HUDEP-2 (cell line): ENCODE data around the gene RGMB.
"Not testable (repeated sequence)": the region's sequence is repeated elsewhere in the genome, so short reads cannot be mapped to it uniquely, and the experiment has no call there.

Experiments
- DNase-seq, 76 experiments: peaks; one replicate each; lab custom pipeline; 2025; ENCODE audit not compliant: unreplicated experiment in 76 of 76; lab: John Stamatoyannopoulos, UW

The RGMB gene, protein sequence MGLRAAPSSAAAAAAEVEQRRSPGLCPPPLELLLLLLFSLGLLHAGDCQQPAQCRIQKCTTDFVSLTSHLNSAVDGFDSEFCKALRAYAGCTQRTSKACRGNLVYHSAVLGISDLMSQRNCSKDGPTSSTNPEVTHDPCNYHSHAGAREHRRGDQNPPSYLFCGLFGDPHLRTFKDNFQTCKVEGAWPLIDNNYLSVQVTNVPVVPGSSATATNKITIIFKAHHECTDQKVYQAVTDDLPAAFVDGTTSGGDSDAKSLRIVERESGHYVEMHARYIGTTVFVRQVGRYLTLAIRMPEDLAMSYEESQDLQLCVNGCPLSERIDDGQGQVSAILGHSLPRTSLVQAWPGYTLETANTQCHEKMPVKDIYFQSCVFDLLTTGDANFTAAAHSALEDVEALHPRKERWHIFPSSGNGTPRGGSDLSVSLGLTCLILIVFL

GRCh38 chr5:98773464-98774191 is at the start of gene RGMB:
TSS of gene RGMB (plus strand) at chr5:98773663. CDS start at chr5:98774071, 408 bp downstream.
- DNase-seq = peak in 53 of 76 experiments; percentile 2 to 73 (median 47)

DNA sequence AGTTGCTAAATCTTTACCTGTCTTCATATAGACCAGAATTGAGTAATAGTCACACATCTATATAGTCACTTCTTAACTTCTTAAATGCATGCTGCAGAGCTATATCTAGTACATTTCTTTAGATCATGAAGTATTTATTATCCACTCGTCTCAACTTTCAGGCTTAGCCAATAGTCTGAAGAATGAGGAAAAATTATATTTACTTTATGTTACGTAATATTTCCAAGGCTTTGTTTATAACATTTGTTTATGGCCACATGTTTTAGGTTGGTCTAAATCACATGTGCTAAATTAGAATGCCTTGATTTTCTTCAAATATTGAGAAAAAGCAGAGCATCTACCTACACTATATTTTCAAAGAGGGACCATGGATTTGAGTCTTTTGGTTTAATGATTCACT is 47.2 kb upstream of the RGMB start:
- no peak for DNase-seq

GRCh38 chr5:98727686-98728085 is 45.8 kb upstream of the RGMB start:
- DNase-seq = no peak

DNA sequence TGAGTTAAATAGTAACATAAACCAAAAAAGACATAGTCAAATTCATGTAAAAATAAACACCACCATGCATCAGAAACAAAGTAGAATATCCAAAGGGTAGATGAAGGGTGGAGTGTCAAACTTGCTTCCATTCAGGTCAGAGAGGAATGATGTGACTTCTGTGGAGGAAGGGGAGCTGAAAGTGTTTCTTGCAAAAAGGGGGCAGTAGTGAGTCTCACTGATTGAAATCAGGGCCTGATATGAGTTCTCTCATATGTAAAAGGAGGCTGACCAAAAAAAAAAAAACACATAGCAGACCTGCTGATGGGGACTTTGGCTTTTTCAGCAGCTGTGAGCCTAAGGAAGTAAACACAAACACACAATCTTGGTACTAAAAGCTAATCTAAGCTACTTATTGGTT is 38.8 kb upstream of the RGMB start:
- no peak for DNase-seq

- no peak for DNase-seq
Measured at GRCh38 chr5:98735806-98736507, 37.5 kb upstream of the RGMB start.

DNA sequence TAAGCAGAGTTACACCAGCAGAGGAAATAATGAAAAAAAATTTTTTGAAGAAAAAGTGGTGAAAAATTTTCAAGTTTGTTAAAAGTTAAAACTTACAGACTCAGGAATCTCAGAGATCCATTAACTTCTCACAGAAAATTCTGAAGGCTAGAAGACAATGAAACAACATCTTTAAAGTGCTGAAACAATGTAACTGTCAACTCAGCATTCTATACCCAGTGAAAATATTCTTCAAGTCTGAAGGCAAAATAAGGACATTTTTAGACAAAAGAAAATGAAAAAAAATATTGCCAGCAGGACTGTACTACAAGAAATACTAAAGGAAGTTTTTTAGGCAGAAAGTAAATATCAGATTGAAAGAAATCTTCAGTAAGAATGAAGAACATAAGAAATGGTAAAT is 36.7 kb upstream of the RGMB start:
- DNase-seq = no peak

GRCh38 chr5:98737441-98737840 is 36.0 kb upstream of the RGMB start:
- DNase-seq = not testable (repeated sequence)

DNA sequence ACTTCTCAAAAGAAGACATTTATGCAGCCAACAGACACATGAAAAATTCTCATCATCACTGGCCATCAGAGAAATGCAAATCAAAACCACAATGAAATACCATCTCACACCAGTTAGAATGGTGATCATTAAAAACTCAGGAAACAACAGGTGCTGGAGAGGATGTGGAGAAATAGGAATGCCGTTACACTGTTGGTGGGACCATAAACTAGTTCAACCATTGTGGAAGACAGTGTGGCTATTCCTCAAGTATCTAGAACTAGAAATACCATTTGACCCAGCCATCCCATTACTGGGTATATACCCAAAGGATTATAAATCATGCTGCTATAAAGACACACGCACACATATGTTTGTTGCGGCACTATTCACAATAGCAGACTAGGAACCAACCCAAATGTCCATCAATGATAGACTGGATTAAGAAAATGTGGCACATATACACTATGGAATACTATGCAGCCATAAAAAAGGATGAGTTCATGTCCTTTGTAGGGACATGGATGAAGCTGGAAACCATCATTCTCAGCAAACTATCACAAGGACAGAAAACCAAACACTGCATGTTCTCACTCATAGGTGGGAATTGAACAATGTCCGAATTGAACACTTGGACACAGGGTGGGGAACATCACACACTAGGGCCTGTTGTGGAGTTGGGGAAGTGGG is 34.8 kb upstream of the RGMB start:
- DNase-seq = not testable (repeated sequence)

DNA sequence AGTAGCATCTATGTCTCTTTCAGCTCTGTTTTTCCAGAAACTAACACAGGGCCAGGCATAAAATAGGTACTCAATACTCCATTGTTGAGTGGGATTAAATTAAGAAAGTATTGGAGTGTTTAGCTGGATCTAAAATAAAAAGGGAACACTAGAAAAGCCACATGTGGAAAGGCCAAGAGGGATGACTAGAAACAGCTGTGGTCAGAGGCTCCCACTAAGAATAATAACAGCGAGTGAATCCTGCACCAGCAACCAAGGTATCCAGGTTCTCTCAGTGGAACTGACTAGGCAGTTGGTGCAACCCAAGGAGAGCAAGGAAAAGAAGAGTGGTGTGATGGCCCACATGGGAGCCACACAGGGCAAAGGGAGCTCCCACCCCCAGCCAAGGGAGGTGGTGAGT is 31.5 kb upstream of the RGMB start:
- DNase-seq = no peak

DNA sequence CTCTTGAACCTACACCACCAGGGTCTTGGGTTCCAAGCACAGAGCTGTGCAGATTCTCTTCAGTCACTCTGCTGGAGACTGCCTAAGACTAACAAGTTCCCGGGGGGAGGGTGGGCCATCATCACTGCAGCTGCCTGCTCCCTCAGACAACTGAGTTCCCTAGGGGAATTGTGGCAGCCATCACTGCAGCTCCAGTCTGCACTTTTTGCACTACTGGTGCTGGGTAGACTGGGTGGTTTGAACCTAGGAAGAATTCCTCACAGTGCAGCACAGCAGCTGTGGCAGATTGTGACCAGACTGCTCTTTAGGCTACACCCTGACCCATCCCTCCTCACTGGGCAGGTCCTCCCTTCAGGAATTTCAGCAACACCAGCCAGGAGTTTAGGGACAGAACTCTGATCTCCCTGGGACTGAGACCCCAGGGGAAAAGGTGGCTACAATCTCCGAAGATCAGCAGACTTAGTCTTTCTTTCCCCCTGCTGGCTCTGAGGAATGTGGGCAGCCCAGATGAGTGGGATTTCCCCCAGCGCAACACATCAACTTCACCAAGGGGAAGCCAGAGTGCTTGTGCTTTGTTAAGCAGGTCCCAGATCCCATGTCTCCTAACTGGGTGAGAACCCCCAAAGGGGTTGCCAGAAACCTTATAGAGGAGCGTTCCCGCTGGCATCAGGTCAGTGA is 30.9 kb upstream of the RGMB start:
- DNase-seq = no peak

DNA sequence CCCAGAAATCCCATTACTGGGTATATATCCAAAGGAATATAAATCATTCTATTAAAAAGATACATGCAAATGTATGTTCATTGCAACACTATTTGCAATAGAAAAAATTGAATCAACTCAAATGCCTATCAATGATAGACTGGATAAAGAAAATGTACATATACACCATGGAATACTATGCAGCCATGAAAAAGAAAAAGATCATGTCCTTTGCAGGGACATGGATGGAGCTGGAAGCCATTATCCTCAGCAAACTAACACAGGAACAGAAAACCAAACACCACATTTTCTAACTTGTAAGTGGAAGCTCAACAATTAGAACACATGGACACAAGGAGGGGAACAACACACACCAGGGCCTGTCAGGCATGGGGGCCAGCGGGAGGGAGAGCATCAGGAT is 25.2 kb upstream of the RGMB start:
- DNase-seq = not testable (repeated sequence)

GRCh38 chr5:98749046-98749445 is 24.4 kb upstream of the RGMB start:
- DNase-seq = no peak

DNA sequence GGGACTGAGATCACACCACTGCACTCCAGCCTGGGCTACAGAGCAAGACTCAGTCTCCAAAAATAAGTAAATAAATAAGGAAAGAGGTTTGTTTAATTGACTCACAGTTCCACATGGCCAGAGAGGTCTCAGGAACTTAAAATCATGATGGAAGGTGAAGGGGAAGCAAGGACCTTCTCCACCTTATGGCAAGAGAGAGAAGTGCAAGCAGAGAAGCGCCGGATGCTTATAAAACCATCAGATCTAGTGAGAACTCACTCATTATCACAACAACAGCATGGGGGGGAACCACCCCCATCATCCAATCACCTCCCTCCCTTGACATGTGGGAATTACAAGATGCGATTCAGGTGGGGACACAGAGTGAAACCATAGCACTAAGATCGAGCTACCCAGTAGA is 22.8 kb upstream of the RGMB start:
- peak in 2 of 76 experiments; percentile 1 to 5 for DNase-seq

DNA sequence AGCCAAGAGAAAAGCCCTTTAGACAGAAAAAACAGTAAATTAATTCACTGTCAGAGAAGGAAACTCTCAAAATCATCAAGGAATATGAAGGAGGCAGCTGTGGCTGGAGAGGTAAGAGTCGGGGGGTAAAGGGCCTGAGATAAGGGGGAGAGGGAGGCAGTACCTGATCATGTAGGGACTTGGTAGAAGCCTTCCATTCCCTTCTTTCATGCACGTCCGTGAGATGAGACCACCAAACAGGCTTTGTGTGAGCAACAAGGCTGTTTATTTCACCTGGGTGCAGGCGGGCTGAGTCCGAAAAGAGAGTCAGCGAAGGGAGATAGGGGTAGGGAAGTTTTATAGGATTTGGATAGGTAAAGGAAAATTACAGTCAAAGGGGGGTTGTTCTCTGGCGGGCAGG is 21.1 kb upstream of the RGMB start:
- DNase-seq = not testable (repeated sequence)

DNA sequence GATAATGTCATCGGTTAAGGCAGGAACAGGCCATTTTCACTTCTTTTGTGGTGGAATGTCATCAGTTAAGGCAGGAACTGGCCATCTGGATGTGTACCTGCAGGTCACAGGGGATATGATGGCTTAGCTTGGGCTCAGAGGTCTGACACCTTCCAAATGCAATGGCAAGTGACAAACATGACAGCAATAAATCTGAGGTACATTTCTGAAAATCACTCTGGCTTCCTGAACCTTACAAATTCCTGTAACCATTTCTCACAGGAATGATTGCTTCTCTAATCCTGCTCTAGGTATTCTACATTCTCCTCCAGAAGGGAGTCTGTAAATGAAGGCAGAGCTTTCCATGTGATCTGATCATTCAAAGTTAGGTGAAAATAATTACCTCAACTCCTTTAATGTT is 20.7 kb upstream of the RGMB start:
- not testable (repeated sequence) for DNase-seq

- DNase-seq = no peak
Measured at GRCh38 chr5:98753507-98753906, 20.0 kb upstream of the RGMB start.

DNA sequence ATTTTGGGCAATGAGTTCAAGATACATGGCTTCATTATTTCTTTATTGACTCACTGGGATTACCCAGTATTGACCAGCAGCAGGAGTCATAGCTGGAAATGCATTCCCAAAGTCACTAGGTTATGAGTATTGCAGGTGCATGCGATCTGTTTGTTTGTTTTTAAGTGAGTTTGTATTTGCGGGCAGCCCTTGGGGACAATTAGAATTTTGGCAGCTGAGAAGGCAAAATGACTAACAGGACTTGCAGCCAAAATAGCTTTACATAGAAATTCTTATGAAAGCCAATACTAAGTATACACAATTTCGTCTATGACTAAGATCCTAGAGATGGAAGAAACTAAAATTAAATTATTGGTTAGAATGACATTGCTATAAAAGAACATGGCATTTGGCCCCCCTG is 18.1 kb upstream of the RGMB start:
- no peak for DNase-seq

- no peak for DNase-seq
Measured at GRCh38 chr5:98757978-98758377, 15.5 kb upstream of the RGMB start.

DNA sequence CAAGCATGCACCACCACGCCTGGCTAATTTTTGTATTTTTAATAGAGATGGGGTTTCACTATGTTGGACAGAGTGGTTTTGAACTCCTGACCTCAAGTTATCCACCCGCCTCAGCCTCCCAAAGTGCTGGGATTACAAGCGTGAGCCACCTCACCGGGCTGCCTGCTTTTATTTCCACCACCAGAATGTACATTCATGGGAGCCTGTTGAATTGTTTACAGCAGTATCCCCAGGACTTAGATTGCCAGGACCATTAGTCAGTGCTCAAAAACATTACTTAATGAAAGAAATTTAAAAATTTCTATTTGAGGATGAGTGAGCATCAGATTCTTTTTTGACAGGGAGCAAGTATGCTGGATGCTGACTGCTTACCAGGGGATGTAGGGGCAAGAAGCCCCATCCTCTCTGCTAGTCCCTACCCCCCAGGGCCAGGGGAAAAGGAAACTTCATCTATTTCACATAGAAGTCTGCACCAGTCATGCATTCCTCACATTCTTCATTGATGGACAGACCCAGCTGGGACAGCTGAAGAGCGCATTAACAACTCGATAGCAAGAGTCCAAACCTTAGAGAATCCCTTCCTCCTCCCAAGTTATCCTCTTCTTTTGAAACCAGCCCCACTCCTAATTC is 10.3 kb upstream of the RGMB start:
- DNase-seq = no peak

- DNase-seq = no peak
Measured at GRCh38 chr5:98765815-98766214, 7.6 kb upstream of the RGMB start.
